ENCODE results near the gene TBC1D3. TPM values are rescaled to one million over a fixed set of nuclear protein-coding genes. Genes with fewer than 3 reads are reported as not detected.
"Not testable (repeated sequence)": the region's sequence is repeated elsewhere in the genome, so short reads cannot be mapped to it uniquely, and the experiment has no call there.

Gene TBC1D3
- not detected in 2 replicates for total RNA-seq

- H3K4me3 ChIP-seq (ENCODE audit: low read depth, low read length); DNase-seq (ENCODE audit: low read depth): not testable (repeated sequence)
Measured at GRCh38 chr17:38192455-38192854, at the start of gene TBC1D3. TSS of gene TBC1D3 (minus strand) at chr17:38192555. CDS start at chr17:38191029, 1,526 bp downstream.

GRCh38 chr17:38232790-38233189, 40.4 kb upstream of the TBC1D3 start:
- DNase-seq (ENCODE audit: low read depth); H3K4me3 ChIP-seq (ENCODE audit: low read depth, low read length): not testable (repeated sequence)

DNA sequence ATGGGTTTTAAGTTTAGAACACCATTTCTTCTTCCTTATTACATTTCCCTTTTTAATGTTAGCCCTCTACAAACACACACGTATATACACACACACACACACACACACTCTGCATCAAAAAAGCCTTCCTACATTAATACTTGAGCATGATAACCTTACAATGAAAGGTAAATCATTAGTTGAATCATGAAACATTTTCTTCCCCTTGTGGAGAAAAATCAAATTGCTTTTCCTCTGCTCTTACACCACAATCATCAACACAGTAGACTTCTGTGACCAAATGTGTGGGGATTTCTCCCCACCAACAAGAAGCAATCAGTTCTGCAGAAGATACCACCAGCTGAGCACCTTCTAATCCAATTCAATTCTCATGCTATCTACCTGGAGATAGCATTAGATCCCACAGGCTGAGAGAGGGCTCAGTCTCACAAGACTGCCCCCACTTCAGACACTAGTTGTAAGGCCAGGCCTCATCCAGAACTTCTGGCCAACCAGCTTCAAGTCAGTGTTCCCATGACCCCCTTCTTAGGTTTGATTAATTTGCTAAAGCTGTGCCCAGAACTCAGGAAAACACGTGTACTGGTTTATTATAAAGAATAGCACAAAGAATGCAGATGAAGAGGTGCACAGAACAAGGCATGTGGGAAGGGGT, 33.6 kb upstream of the TBC1D3 start:
- H3K4me3 ChIP-seq (ENCODE audit: low read depth, low read length); DNase-seq (ENCODE audit: low read depth): not testable (repeated sequence)

GRCh38 chr17:38220867-38221266, 28.5 kb upstream of the TBC1D3 start:
- DNase-seq (ENCODE audit: low read depth); H3K4me3 ChIP-seq (ENCODE audit: low read depth, low read length): not testable (repeated sequence)

DNA sequence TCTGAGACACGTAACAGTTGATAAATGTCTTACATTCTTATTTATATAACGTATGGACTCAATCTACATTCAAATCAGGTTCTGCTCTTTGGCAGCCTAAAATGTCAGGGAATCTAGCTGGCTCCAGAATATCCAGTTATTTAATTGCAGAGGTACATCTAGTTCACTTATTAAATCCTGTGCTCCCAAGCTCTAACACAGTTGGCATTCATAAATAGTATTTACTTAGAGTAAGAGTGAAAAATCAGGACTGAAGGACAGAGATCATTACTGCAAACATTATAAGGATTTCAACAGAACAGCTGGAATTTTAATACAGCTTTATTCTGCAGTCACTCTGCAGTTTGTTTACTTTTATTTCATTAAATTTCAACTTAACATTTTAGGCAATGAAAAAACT, 7.9 kb upstream of the TBC1D3 start:
- not testable (repeated sequence) for DNase-seq (ENCODE audit: low read depth); H3K4me3 ChIP-seq (ENCODE audit: low read depth, low read length)

- H3K4me3 ChIP-seq (ENCODE audit: low read depth, low read length); DNase-seq (ENCODE audit: low read depth): not testable (repeated sequence)
Measured at GRCh38 chr17:38134860-38135259, 57.5 kb downstream of the TBC1D3 start.

Other genes with a start within 250 kb of the TBC1D3 start
- 2.8 and 6.3 TPM in 2 replicates for gene TBC1D3L, start 203.5 kb downstream of the TBC1D3 start, total RNA-seq
- not detected in 2 replicates for gene TBC1D3D, start 188.6 kb downstream of the TBC1D3 start, total RNA-seq
- gene TBC1D3C, start 123.9 kb downstream of the TBC1D3 start, total RNA-seq = not detected in 2 replicates
- not detected in 2 replicates for gene TBC1D3E, start 64.6 kb downstream of the TBC1D3 start, total RNA-seq
- 45.4 and 53.9 TPM in 2 replicates for gene MRPL45, start 104.6 kb upstream of the TBC1D3 start, total RNA-seq
- not detected in 2 replicates for gene GPR179, start 151.4 kb upstream of the TBC1D3 start, total RNA-seq
- 7.1 and 9.3 TPM in 2 replicates for gene SOCS7, start 159.3 kb upstream of the TBC1D3 start, total RNA-seq
- 28.4 and 42.3 TPM in 2 replicates for gene ARHGAP23, start 235.9 kb upstream of the TBC1D3 start, total RNA-seq